HUES64 (cell line): ENCODE results near the gene ATF7IP.

ENCODE experiments used
- H3K27ac ChIP-seq: 2 replicates; pipeline ENCODE4 v1.7.0; 2013; ENCODE audit warnings: low read depth, low read length, inconsistent platforms
- H3K27me3 ChIP-seq: 2 replicates; pipeline ENCODE4 v1.6.1; 2013; ENCODE audit warnings: mild to moderate bottlenecking, low read length; ENCODE audit not compliant: insufficient read depth
- H3K36me3 ChIP-seq: 2 replicates; pipeline ENCODE4 v1.6.1; 2013; ENCODE audit warnings: mild to moderate bottlenecking, low read length; ENCODE audit not compliant: insufficient read depth
- H3K4me1 ChIP-seq: 2 replicates; pipeline ENCODE4 v1.6.1; 2013; ENCODE audit warnings: mild to moderate bottlenecking, low read length, moderate library complexity; ENCODE audit not compliant: insufficient read depth
- H3K4me3 ChIP-seq: 2 replicates; pipeline ENCODE4 v1.5.1; 2013; ENCODE audit warnings: mild to moderate bottlenecking, low read length, moderate library complexity
- H3K9ac ChIP-seq: 2 replicates; pipeline ENCODE4 v1.6.1; 2013; ENCODE audit warnings: mild to moderate bottlenecking, low read depth, low read length
- H3K9me3 ChIP-seq: 2 replicates; pipeline ENCODE4 v1.6.1; 2013; ENCODE audit warnings: low read depth, low read length; ENCODE audit not compliant: insufficient read depth
- WGBS: fragments of 150-250, 120-280 bp; methylation state at CpG from one replicate; pipeline ENCODE4 v1.1.7; 2013; ENCODE audit warnings: missing lambda C conversion rate; 5-methylcytosine and 5-hydroxymethylcytosine counted together

Gene ATF7IP

GRCh38 chr12:14379508-14379907, 14.0 kb downstream of the ATF7IP start:
- H3K4me1 ChIP-seq = peaks cover 44% of the 10 kb centered on the region

GRCh38 chr12:14384783-14385638, 19.5 kb downstream of the ATF7IP start:
- WGBS = 5% methylated on average over 2 of the region's 2 CpGs
- Histone ChIP-seq H3K27ac (peak overlapping the region; percentile 80), H3K27me3 (no peaks in the 10 kb centered on the region), H3K9ac (peak overlapping the region; percentile 51), H3K9me3 (peaks cover 1% of the 10 kb centered on the region; the same call in 1 of the 2 replicates), H3K4me1 (peaks cover 69% of the 10 kb centered on the region), H3K36me3 (peaks cover 3% of the 10 kb centered on the region), H3K4me3 (peak overlapping the region; percentile 32)

More at GRCh38 chr12:14379508-14379907, 14.0 kb downstream of the ATF7IP start:
- Histone ChIP-seq H3K9me3 (peaks cover 21% of the 10 kb centered on the region), H3K27me3 (no peaks in the 10 kb centered on the region), H3K4me3 (no peak overlapping the region), H3K36me3 (peaks cover 24% of the 10 kb centered on the region), H3K9ac (no peak overlapping the region), H3K27ac (no peak overlapping the region)

GRCh38 chr12:14387219-14387871, 21.9 kb downstream of the ATF7IP start:
- Histone ChIP-seq H3K4me3 (no peak overlapping the region), H3K36me3 (peaks cover 4% of the 10 kb centered on the region; the same call in 1 of the 2 replicates), H3K9ac (no peak overlapping the region), H3K27me3 (no peaks in the 10 kb centered on the region), H3K27ac (no peak overlapping the region), H3K9me3 (no peaks in the 10 kb centered on the region), H3K4me1 (peaks cover 80% of the 10 kb centered on the region)
- WGBS = 100% methylated on average over 3 of the region's 3 CpGs

- H3K36me3 ChIP-seq = peaks cover 4% of the 10 kb centered on the region; the same call in 1 of the 2 replicates
Observed at GRCh38 chr12:14390449-14390848, 25.0 kb downstream of the ATF7IP start.

GRCh38 chr12:14390870-14391530, 25.5 kb downstream of the ATF7IP start:
- H3K36me3 ChIP-seq = peaks cover 4% of the 10 kb centered on the region; the same call in 1 of the 2 replicates
- no peak overlapping the region for H3K9ac ChIP-seq
- 75% methylated on average over 1 of the region's 3 CpGs for WGBS
- H3K27ac ChIP-seq = peak overlapping the region; percentile 69
- H3K9me3 ChIP-seq = no peaks in the 10 kb centered on the region
- H3K4me1 ChIP-seq = peaks cover 81% of the 10 kb centered on the region
- H3K27me3 ChIP-seq = no peaks in the 10 kb centered on the region
- no peak overlapping the region for H3K4me3 ChIP-seq

More at GRCh38 chr12:14390449-14390848, 25.0 kb downstream of the ATF7IP start:
- WGBS = 100% methylated on average over 1 of the region's 3 CpGs
- H3K4me1 ChIP-seq = peaks cover 81% of the 10 kb centered on the region
- no peaks in the 10 kb centered on the region for H3K27me3 ChIP-seq
- peak overlapping the region; percentile 69; the same call in 1 of the 2 replicates for H3K27ac ChIP-seq
- H3K9ac ChIP-seq = no peak overlapping the region
- H3K9me3 ChIP-seq = no peaks in the 10 kb centered on the region
- no peak overlapping the region for H3K4me3 ChIP-seq

GRCh38 chr12:14393751-14394150, 28.3 kb downstream of the ATF7IP start:
- Histone ChIP-seq H3K27me3 (no peaks in the 10 kb centered on the region), H3K9ac (no peak overlapping the region), H3K9me3 (no peaks in the 10 kb centered on the region), H3K4me1 (peaks cover 78% of the 10 kb centered on the region), H3K36me3 (peaks cover 4% of the 10 kb centered on the region; the same call in 1 of the 2 replicates), H3K27ac (no peak overlapping the region), H3K4me3 (peak overlapping the region; percentile 8; the same call in 1 of the 2 replicates)
- WGBS = 94% methylated on average over 1 of the region's 1 CpG

- Histone ChIP-seq H3K9ac (no peak overlapping the region), H3K4me1 (peaks cover 79% of the 10 kb centered on the region), H3K4me3 (no peak overlapping the region), H3K27me3 (no peaks in the 10 kb centered on the region), H3K9me3 (no peaks in the 10 kb centered on the region), H3K36me3 (peaks cover 4% of the 10 kb centered on the region; the same call in 1 of the 2 replicates), H3K27ac (no peak overlapping the region)
- WGBS = 32% methylated on average over 3 of the region's 3 CpGs
Observed at GRCh38 chr12:14394317-14395073, 29.0 kb downstream of the ATF7IP start.

- 10% methylated on average over 1 of the region's 3 CpGs for WGBS
- no peak overlapping the region for H3K27ac ChIP-seq
Observed at GRCh38 chr12:14395074-14395778, 29.7 kb downstream of the ATF7IP start.

GRCh38 chr12:14396071-14396470, 30.6 kb downstream of the ATF7IP start:
- WGBS = 67% methylated on average over 1 of the region's 1 CpG
- Histone ChIP-seq H3K4me3 (no peak overlapping the region), H3K4me1 (peaks cover 76% of the 10 kb centered on the region), H3K27me3 (no peaks in the 10 kb centered on the region), H3K9ac (no peak overlapping the region), H3K36me3 (no peaks in the 10 kb centered on the region), H3K9me3 (no peaks in the 10 kb centered on the region), H3K27ac (no peak overlapping the region)

More at GRCh38 chr12:14395074-14395778, 29.7 kb downstream of the ATF7IP start:
- no peak overlapping the region for H3K4me3 ChIP-seq
- H3K36me3 ChIP-seq = peaks cover 3% of the 10 kb centered on the region; the same call in 1 of the 2 replicates
- no peaks in the 10 kb centered on the region for H3K27me3 ChIP-seq
- no peaks in the 10 kb centered on the region for H3K9me3 ChIP-seq
- no peak overlapping the region for H3K9ac ChIP-seq
- peaks cover 78% of the 10 kb centered on the region for H3K4me1 ChIP-seq

- Histone ChIP-seq H3K4me1 (peaks cover 59% of the 10 kb centered on the region), H3K36me3 (no peaks in the 10 kb centered on the region), H3K4me3 (no peak overlapping the region), H3K9ac (no peak overlapping the region), H3K9me3 (no peaks in the 10 kb centered on the region), H3K27ac (no peak overlapping the region), H3K27me3 (no peaks in the 10 kb centered on the region)
- 93% methylated on average over 3 of the region's 3 CpGs for WGBS
Observed at GRCh38 chr12:14399871-14400270, 34.4 kb downstream of the ATF7IP start.
